ENCODE results near the gene DOK5. TPM values are rescaled to one million over a fixed set of nuclear protein-coding genes. Genes with fewer than 3 reads are reported as not detected.

The DOK5 gene
- total RNA-seq, 1 experiment from 2014 or later, result 4.9 TPM

DNA sequence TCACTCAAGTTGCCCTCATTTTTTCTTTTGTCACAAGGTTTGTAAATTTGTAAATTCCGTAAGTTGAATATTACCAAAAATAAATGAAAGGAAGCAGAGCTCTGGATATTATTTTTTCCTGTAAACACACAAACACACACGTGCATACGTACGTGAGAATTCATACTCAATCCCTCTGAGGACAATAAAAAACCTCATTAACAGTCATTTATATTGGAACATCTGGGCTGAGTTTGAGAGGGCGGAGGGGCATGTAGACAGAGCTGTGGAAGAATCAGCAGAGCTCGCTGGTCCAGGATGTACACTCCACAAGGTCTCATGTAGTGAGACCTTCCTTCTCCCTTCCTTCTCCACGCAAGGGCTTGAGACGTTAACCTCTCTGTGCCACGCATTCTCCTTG lies 24.2 kb upstream of the DOK5 start:
- BruUV-seq (replicated peaks), result no TSS peak
- Histone ChIP-seq H3K4me3 (ENCODE audit: low read depth, low read length, poor library complexity, severe bottlenecking) (no peak overlapping the region), H3K27ac (ENCODE audit: low read depth, low read length, poor library complexity, severe bottlenecking) (no peak overlapping the region), H3K27me3 (replicated peaks; ENCODE audit: insufficient read depth, low read depth, low read length, poor library complexity) (peaks cover 23% of the 10 kb centered on the region), H3K36me3 (ENCODE audit: insufficient read depth, low read length, poor library complexity, severe bottlenecking) (no peaks in the 10 kb centered on the region), H3K4me1 (ENCODE audit: insufficient read depth, low read length, poor library complexity, severe bottlenecking) (no peaks in the 10 kb centered on the region), H3K9me3 (ENCODE audit: low read depth, low read length, poor library complexity, severe bottlenecking) (no peaks in the 10 kb centered on the region)
- intact Hi-C loops (cut with micrococcal nuclease; ENCODE audit: unreplicated experiment), result no loop called here
- ChIA-PET CTCF (no interaction called here), POLR2A (ENCODE audit: low non-redundant PET) (no interaction called here)
- TF ChIP-seq, protein P1, sequence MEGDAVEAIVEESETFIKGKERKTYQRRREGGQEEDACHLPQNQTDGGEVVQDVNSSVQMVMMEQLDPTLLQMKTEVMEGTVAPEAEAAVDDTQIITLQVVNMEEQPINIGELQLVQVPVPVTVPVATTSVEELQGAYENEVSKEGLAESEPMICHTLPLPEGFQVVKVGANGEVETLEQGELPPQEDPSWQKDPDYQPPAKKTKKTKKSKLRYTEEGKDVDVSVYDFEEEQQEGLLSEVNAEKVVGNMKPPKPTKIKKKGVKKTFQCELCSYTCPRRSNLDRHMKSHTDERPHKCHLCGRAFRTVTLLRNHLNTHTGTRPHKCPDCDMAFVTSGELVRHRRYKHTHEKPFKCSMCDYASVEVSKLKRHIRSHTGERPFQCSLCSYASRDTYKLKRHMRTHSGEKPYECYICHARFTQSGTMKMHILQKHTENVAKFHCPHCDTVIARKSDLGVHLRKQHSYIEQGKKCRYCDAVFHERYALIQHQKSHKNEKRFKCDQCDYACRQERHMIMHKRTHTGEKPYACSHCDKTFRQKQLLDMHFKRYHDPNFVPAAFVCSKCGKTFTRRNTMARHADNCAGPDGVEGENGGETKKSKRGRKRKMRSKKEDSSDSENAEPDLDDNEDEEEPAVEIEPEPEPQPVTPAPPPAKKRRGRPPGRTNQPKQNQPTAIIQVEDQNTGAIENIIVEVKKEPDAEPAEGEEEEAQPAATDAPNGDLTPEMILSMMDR (conservative IDR thresholded peaks at IDR 0.05; ENCODE audit: low read depth, low read length), result no peak
- no peak for TF ChIP-seq EZH2 (IDR thresholded peaks at IDR 0.05; ENCODE audit: borderline replicate concordance, low read depth, low read length, poor library complexity, severe bottlenecking)
- no peak for DNase-seq (ENCODE audit: low spot score)

- Histone ChIP-seq H3K9me3 (ENCODE audit: low read depth, low read length, poor library complexity, severe bottlenecking) (no peaks in the 10 kb centered on the region), H3K4me3 (ENCODE audit: low read depth, low read length, poor library complexity, severe bottlenecking) (no peak overlapping the region), H3K4me1 (ENCODE audit: insufficient read depth, low read length, poor library complexity, severe bottlenecking) (no peaks in the 10 kb centered on the region), H3K36me3 (ENCODE audit: insufficient read depth, low read length, poor library complexity, severe bottlenecking) (no peaks in the 10 kb centered on the region), H3K27me3 (replicated peaks; ENCODE audit: insufficient read depth, low read depth, low read length, poor library complexity) (peaks cover 14% of the 10 kb centered on the region), H3K27ac (ENCODE audit: low read depth, low read length, poor library complexity, severe bottlenecking) (no peak overlapping the region)
- BruUV-seq (replicated peaks), result no TSS peak
- DNase-seq (ENCODE audit: low spot score), result no peak
- ChIA-PET POLR2A (ENCODE audit: low non-redundant PET) (no interaction called here), CTCF (no interaction called here)
- TF ChIP-seq EZH2 (IDR thresholded peaks at IDR 0.05; ENCODE audit: borderline replicate concordance, low read depth, low read length, poor library complexity, severe bottlenecking), result no peak
- TF ChIP-seq, protein P1 (conservative IDR thresholded peaks at IDR 0.05; ENCODE audit: low read depth, low read length), result no peak
- intact Hi-C loops (cut with micrococcal nuclease; ENCODE audit: unreplicated experiment), result no loop called here
Observed at GRCh38 chr20:54452277-54452676, 23.1 kb upstream of the DOK5 start.

- Histone ChIP-seq H3K36me3 (ENCODE audit: insufficient read depth, low read length, poor library complexity, severe bottlenecking) (no peaks in the 10 kb centered on the region), H3K4me1 (ENCODE audit: insufficient read depth, low read length, poor library complexity, severe bottlenecking) (no peaks in the 10 kb centered on the region), H3K4me3 (ENCODE audit: low read depth, low read length, poor library complexity, severe bottlenecking) (no peak overlapping the region), H3K27me3 (replicated peaks; ENCODE audit: insufficient read depth, low read depth, low read length, poor library complexity) (no peaks in the 10 kb centered on the region), H3K9me3 (ENCODE audit: low read depth, low read length, poor library complexity, severe bottlenecking) (no peaks in the 10 kb centered on the region), H3K27ac (ENCODE audit: low read depth, low read length, poor library complexity, severe bottlenecking) (no peak overlapping the region)
- intact Hi-C loops (cut with micrococcal nuclease; ENCODE audit: unreplicated experiment), result loop anchor here (5.0 kb wide), 1 partner anchor 192 kb away; no protein-coding TSS in a partner anchor
- CTCF ChIA-PET, result no interaction called here
- no peak for DNase-seq (ENCODE audit: low spot score)
- TF ChIP-seq, protein P1 (conservative IDR thresholded peaks at IDR 0.05; ENCODE audit: low read depth, low read length), result no peak
- no peak for TF ChIP-seq EZH2 (IDR thresholded peaks at IDR 0.05; ENCODE audit: borderline replicate concordance, low read depth, low read length, poor library complexity, severe bottlenecking)
- no TSS peak for BruUV-seq (replicated peaks)
- POLR2A ChIA-PET (ENCODE audit: low non-redundant PET), result no interaction called here
Observed at GRCh38 chr20:54454982-54455381, 20.4 kb upstream of the DOK5 start.

Data from A673 (cell line).